Measurements from ENCODE around the gene ZNF557.
"Not testable (repeated sequence)": the region's sequence is repeated elsewhere in the genome, so short reads cannot be mapped to it uniquely, and the experiment has no call there.

The ZNF557 gene

GRCh38 chr19:7069042-7069903 lies at the start of gene ZNF557:
TSS of gene ZNF557 (plus strand) at chr19:7069703. CDS start at chr19:7075075, 5,372 bp downstream.
- peak; percentile 99 for DNase-seq

GRCh38 chr19:7021331-7021730 lies 48.2 kb upstream of the ZNF557 start, which contains the start of gene MBD3L2B:
TSS of gene MBD3L2B (minus strand) at chr19:7021431. CDS start at chr19:7021397, 34 bp downstream.
- DNase-seq = not testable (repeated sequence)

- not testable (repeated sequence) for DNase-seq
Observed at GRCh38 chr19:7028790-7029189, 40.7 kb upstream of the ZNF557 start.

- not testable (repeated sequence) for DNase-seq
Observed at GRCh38 chr19:7030278-7030677, 39.2 kb upstream of the ZNF557 start, which contains the start of gene MBD3L5. TSS of gene MBD3L5 (plus strand) at chr19:7030578. CDS start at chr19:7030612, 34 bp downstream.

- DNase-seq = not testable (repeated sequence)
Observed at GRCh38 chr19:7040079-7040478, 29.4 kb upstream of the ZNF557 start, which contains the start of gene MBD3L4. TSS of gene MBD3L4 (minus strand) at chr19:7040179. CDS start at chr19:7040144, 35 bp downstream.

- DNase-seq = not testable (repeated sequence)
Observed at GRCh38 chr19:7041563-7041962, 27.9 kb upstream of the ZNF557 start.

GRCh38 chr19:7049021-7049420 lies 20.5 kb upstream of the ZNF557 start, which contains the start of gene MBD3L2:
TSS of gene MBD3L2 (plus strand) at chr19:7049321. CDS start at chr19:7049374, 53 bp downstream.
- not testable (repeated sequence) for DNase-seq

GRCh38 chr19:7051421-7051820 lies 18.1 kb upstream of the ZNF557 start:
- DNase-seq = not testable (repeated sequence)

GRCh38 chr19:7052896-7053295 lies 16.6 kb upstream of the ZNF557 start:
- DNase-seq = not testable (repeated sequence)

- not testable (repeated sequence) for DNase-seq
Observed at GRCh38 chr19:7054635-7055368, 14.7 kb upstream of the ZNF557 start.

- not testable (repeated sequence) for DNase-seq
Observed at GRCh38 chr19:7055679-7056078, 13.8 kb upstream of the ZNF557 start.

- not testable (repeated sequence) for DNase-seq
Observed at GRCh38 chr19:7056371-7056770, 13.1 kb upstream of the ZNF557 start.

GRCh38 chr19:7058576-7058975 lies 10.9 kb upstream of the ZNF557 start, which contains the start of gene MBD3L3:
TSS of gene MBD3L3 (minus strand) at chr19:7058676. CDS start at chr19:7058605, 71 bp downstream.
- DNase-seq = not testable (repeated sequence)

GRCh38 chr19:7059977-7060376 lies 9.5 kb upstream of the ZNF557 start:
- not testable (repeated sequence) for DNase-seq

- DNase-seq = no peak
Observed at GRCh38 chr19:7063339-7063738, 6.2 kb upstream of the ZNF557 start.

- no peak for DNase-seq
Observed at GRCh38 chr19:7063764-7064418, 5.6 kb upstream of the ZNF557 start.

- DNase-seq = not testable (repeated sequence)
Observed at GRCh38 chr19:7067122-7067521, 2.4 kb upstream of the ZNF557 start.

GRCh38 chr19:7067716-7068115 lies 1.8 kb upstream of the ZNF557 start:
- no peak for DNase-seq

- DNase-seq = no peak
Observed at GRCh38 chr19:7068599-7068998, 904 bp upstream of the ZNF557 start.

- DNase-seq = no peak
Observed at GRCh38 chr19:7069904-7070226, 362 bp downstream of the ZNF557 start.

GRCh38 chr19:7072541-7072940 lies 3.0 kb downstream of the ZNF557 start:
- no peak for DNase-seq

GRCh38 chr19:7074705-7075282 lies 5.3 kb downstream of the ZNF557 start:
- DNase-seq = no peak

Measured in activated effector memory CD4-positive, alpha-beta T cell treated with anti-CD3 and anti-CD28 coated beads, Interleukin-2, amount 50 U/mL, for 16 hours (primary cell).